ENCODE data around the gene TSKS.

- TF ChIP-seq CTCF (IDR thresholded peaks at IDR 0.05) (no peak), POLR2AphosphoS5 (IDR thresholded peaks at IDR 0.05) (no peak), POLR2A (IDR thresholded peaks at IDR 0.05) (no peak), EP300 (IDR thresholded peaks at IDR 0.05) (no peak)
Observed at GRCh38 chr19:49744946-49745381, 18.1 kb downstream of the TSKS start.
